HG02981 (cell line): ENCODE data around the gene TNFAIP8L2.
"Not testable (repeated sequence)": the region's sequence is repeated elsewhere in the genome, so short reads cannot be mapped to it uniquely, and the experiment has no call there.

ENCODE experiments used
- ATAC-seq: cut with Tn5 transposase; IDR thresholded peaks from one replicate; pipeline ENCODE4 v1.9.1; 2021; ENCODE audit warnings: mild to moderate bottlenecking, moderate library complexity; ENCODE audit not compliant: unreplicated experiment

TNFAIP8L2 gene

GRCh38 chr1:151187205-151187604 is 30.8 kb downstream of the TNFAIP8L2 start:
- no peak for ATAC-seq

- ATAC-seq = not testable (repeated sequence)
Observed at GRCh38 chr1:151188667-151189066, 32.2 kb downstream of the TNFAIP8L2 start.

GRCh38 chr1:151189637-151190445 is 33.4 kb downstream of the TNFAIP8L2 start, which contains the start of gene VPS72:
Gene VPS72, minus strand, starts transcription at chr1:151190197. Its CDS starts 76 bp downstream, at chr1:151190121.
- ATAC-seq = peak; percentile 88

- ATAC-seq = no peak
Observed at GRCh38 chr1:151192047-151192446, 35.6 kb downstream of the TNFAIP8L2 start.

GRCh38 chr1:151193304-151193703 is 36.9 kb downstream of the TNFAIP8L2 start:
- no peak for ATAC-seq

- no peak for ATAC-seq
Observed at GRCh38 chr1:151193856-151194255, 37.4 kb downstream of the TNFAIP8L2 start.

- not testable (repeated sequence) for ATAC-seq
Observed at GRCh38 chr1:151194894-151195594, 38.6 kb downstream of the TNFAIP8L2 start.

- no peak for ATAC-seq
Observed at GRCh38 chr1:151196292-151196800, 39.9 kb downstream of the TNFAIP8L2 start.

GRCh38 chr1:151197863-151198253 is 41.4 kb downstream of the TNFAIP8L2 start:
- no peak for ATAC-seq

GRCh38 chr1:151198254-151199127 is 42.0 kb downstream of the TNFAIP8L2 start, which contains the start of gene PIP5K1A:
Gene PIP5K1A, plus strand, starts transcription at chr1:151198552. Its CDS starts 445 bp downstream, at chr1:151198997.
- peak; percentile 82 for ATAC-seq

- no peak for ATAC-seq
Observed at GRCh38 chr1:151199873-151200581, 43.6 kb downstream of the TNFAIP8L2 start.

- not testable (repeated sequence) for ATAC-seq
Observed at GRCh38 chr1:151205381-151205965, 49.0 kb downstream of the TNFAIP8L2 start.
